Measurements from ENCODE around the gene DDX47. TPM values are rescaled to one million over a fixed set of nuclear protein-coding genes. Genes with fewer than 3 reads are reported as not detected.
"Not testable (repeated sequence)": the region's sequence is repeated elsewhere in the genome, so short reads cannot be mapped to it uniquely, and the experiment has no call there.

Gene DDX47
- total and polyA plus RNA-seq, 2 experiments from 2014 or later = 54.0 to 90.8 TPM

GRCh38 chr12:12845794-12846243, 32.7 kb downstream of the DDX47 start (continued):
- TF ChIP-seq ETS1 (IDR thresholded peaks at IDR 0.05) (no peak), ZNF462 (CRISPR knock-in tag; IDR thresholded peaks at IDR 0.05) (no peak), EZH2phosphoT487 (IDR thresholded peaks at IDR 0.05; ENCODE audit: unreplicated experiment) (no peak)

GRCh38 chr12:12846780-12847179, 33.6 kb downstream of the DDX47 start:
- H4K20me1 ChIP-seq (replicated peaks; ENCODE audit: insufficient read depth); H3K27me3 Mint-ChIP-seq (ENCODE audit: insufficient read depth, low read depth, poor library complexity); H3K4me1 Mint-ChIP-seq; H3K9me2 ChIP-seq (ENCODE audit: insufficient read depth); H3F3A ChIP-seq (replicated peaks; ENCODE audit: low read depth); H3K27ac ChIP-seq (ENCODE audit: low read depth); H3K36me3 ChIP-seq (ENCODE audit: insufficient read depth); H3K27ac Mint-ChIP-seq; H3K4me3 ChIP-seq; DNase-seq (ENCODE audit: low spot score); H3K79me2 ChIP-seq (replicated peaks; ENCODE audit: insufficient read depth); ATAC-seq; H2AFZ ChIP-seq; H3K9me3 Mint-ChIP-seq; H3K4me3 Mint-ChIP-seq; H3K4me1 ChIP-seq (ENCODE audit: insufficient read depth); H3K27me3 ChIP-seq (ENCODE audit: insufficient read depth); H3K4me2 ChIP-seq: not testable (repeated sequence)
- H3K36me3 Mint-ChIP-seq (ENCODE audit: low read depth) = peaks cover 26% of the 10 kb centered on the region

Measured in GM23338 (cell line).